Measurements from ENCODE around the gene LMTK3.
A peak's percentile ranks its signal among the peaks of the same experiment; 100 is the strongest.

LMTK3 gene

GRCh38 chr19:48445256-48445605, 66.4 kb downstream of the LMTK3 start:
- no peak for DNase-seq

DNA sequence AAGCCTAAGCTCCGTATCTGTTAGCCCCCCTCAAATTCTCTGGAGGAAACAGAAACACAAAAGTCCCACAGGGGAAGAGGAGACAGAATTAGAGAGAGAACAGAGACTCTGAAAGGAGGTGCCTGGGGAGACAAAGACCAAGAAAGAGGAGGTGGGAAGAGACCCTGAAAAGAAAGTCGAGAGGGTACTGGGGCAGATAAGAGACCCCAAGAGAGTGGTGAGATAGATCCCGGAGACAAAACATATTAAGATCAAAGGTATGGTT, 66.8 kb downstream of the LMTK3 start:
- DNase-seq, result no peak

DNA sequence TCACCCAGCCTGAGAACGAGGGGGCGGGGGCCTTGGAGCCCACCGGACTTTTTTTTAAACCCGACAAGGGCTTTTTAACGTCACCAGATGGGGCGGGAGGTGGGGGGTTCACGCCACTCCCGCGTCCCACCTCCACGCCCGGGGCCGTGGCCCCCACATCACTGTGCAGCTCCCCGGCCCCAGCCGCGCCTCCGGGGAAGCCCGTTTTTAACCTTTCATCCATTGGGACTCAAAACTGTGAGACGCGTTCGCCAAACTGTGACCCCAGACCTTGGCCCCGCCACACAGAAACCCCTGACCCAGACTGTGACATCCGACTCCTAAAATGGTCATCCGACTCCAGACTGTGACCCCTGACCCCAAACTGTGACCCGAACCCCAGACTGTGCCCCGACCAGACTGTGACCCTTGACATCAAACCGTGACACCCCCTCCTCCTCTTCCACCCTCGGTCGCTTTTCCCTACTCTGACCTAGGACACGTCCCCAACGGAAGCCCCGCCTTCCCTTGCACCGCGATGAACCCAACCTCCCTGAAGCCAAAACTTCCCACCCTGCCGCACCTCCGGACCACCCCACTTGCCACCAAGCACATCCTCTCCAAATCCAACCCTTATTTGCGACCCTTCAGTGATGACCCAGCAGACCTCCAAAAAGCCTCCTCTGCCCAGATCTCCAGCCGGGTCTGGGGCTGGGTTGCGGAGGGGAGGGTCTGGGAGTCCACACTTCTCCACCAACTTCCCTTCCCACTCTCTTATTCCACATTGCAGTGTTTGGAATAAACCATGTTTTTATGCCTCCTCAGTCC, 67.3 kb downstream of the LMTK3 start:
- no peak for DNase-seq

- no peak for DNase-seq
Observed at GRCh38 chr19:48443731-48444128, 67.9 kb downstream of the LMTK3 start.

DNA sequence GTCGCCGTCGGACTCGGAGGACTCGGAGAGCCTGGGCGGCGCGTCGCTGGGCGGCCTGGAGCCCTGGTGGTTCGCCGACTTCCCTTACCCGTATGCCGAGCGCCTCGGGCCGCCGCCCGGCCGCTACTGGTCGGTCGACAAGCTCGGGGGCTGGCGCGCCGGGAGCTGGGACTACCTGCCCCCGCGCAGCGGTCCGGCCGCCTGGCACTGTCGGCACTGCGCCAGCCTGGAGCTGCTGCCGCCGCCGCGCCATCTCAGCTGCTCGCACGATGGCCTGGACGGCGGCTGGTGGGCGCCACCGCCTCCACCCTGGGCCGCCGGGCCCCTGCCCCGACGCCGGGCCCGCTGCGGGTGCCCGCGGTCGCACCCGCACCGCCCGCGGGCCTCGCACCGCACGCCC, 68.4 kb downstream of the LMTK3 start:
- DNase-seq, result peak in 1 of 2 donors; percentile 25

GRCh38 chr19:48442116-48443035, 69.3 kb downstream of the LMTK3 start:
- DNase-seq, result no peak

- DNase-seq, result no peak
Observed at GRCh38 chr19:48441360-48442050, 70.1 kb downstream of the LMTK3 start.

DNA sequence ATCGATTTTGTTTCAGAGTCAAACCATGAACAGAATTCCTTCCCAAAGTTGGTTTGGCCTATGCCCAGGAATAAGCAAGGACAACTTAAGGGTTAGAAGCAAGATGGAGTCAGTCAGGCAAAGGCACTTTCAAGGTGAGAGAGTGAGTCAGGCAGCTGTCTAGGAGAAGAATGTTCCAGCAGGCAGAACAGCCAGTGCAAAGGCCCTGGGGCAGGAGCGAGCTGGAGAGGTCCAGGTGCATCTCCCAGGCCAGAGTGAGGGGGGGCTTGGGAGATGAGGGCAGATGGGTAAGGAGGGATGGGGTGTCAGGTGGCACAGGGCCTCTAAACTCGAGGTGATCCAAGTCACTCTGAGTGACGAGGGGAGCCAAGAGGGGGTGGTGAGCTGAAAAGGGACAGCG, 75.0 kb downstream of the LMTK3 start:
- DNase-seq, result no peak
